GM18505 (cell line): ENCODE results near the gene WDR54.
"Not testable (repeated sequence)": the region's sequence is repeated elsewhere in the genome, so short reads cannot be mapped to it uniquely, and the experiment has no call there.

ENCODE experiments used
- ATAC-seq: cut with Tn5 transposase; IDR thresholded peaks from one replicate; pipeline ENCODE4 v1.9.1; 2021; ENCODE audit not compliant: unreplicated experiment
- POLR2A ChIP-seq: IDR thresholded peaks from 4 replicates; pipeline ENCODE4 v1.6.1; 2011; ENCODE audit warnings: borderline replicate concordance; ENCODE audit not compliant: insufficient read depth, insufficient read length; ENCODE audit errors: extremely low read depth

WDR54 gene

DNA sequence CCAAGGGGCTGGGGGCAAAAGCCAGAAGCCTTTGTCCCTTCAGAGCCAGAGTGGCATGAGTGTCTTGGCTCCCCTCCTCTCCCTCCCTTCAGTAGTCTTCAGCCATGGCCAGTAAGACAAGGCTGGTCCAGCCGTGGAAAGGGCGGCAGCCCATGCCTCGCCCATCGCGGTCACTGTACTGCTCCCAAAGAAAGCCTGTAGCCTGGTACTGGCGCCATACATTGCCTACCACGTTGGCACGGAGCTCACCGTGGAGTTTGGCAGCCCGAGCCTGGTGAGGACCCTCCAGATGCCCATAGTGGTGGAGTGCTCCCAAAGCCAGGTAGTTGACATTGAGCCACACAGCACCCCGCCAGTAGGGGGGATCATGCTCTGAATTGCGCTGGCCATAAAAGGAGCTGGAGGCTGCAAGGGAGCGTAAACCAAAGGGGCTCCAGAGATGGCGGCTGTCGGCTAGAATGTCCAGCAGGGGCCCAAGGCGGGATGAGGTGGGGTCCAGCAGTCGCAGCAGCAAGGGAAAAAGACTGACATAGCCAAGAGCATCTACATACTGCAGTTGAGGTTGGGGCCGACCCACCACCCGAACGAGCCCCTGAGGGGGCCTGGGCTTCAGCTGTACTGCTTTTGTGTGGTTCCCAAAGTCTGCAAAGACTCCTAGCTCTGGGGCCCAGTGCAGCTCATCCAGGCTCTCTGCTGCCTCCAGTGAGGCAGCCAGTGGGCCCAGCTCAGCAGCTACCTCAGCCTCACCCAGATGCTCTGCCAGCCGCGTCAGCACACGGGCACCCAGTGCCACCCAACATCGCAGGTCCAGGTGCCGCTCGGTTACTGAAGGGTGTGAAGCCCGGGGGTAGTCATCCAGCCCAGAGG, 39.9 kb downstream of the WDR54 start:
- ATAC-seq = no peak
- TF ChIP-seq POLR2A = no peak

DNA sequence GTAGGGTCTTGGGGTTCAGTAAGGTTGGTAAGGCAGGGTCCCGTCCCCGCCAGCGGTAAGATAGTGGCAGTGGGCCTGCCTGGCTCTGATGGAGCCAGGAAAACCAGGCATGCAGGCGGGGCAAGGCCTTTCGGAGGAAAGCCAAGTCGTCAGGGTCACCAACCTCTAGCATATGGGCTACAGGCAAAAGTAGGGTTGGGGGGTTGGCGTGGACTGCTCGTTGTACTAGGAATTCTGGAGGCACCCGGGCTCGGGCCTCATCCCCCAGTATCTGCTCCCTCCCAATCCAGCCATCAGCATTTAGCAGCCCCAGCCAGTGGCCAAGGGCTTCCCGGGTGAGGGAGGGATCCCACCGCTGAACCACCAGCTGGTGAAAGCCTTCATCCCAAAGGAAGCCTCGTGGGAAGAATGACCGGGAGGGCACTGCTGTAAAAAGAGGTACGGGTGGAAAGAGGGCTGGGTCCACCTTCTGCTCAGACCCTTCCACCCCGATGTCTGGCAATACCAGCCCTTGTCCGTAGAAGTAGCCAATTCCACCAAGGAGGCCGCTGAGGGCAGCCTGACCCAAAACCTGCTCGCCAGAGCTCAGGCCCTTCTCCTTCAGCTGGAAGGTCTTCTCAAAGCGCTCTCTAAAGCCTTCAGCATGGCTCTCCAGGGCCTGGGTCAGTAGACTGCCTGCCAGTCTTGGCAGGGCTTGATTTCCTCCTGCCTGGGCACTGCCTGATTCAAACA, 40.7 kb downstream of the WDR54 start:
- no peak for TF ChIP-seq POLR2A
- ATAC-seq = no peak

DNA sequence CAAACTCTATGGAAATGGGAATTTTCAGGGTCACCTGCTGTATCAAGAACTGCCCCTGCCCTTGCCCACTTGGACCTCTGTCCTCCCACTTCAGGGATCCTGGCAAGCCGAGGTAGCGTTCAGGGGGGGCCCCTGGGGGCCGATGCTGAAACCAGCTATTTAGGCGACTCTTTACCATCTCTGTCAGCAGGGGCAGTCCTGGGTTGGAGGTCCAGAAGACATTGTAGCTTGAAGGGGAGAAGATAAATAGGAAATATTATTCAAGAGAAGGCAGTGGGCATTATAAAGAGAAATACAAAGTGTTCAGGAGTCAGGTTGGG, 41.2 kb downstream of the WDR54 start:
- TF ChIP-seq POLR2A = no peak
- no peak for ATAC-seq

DNA sequence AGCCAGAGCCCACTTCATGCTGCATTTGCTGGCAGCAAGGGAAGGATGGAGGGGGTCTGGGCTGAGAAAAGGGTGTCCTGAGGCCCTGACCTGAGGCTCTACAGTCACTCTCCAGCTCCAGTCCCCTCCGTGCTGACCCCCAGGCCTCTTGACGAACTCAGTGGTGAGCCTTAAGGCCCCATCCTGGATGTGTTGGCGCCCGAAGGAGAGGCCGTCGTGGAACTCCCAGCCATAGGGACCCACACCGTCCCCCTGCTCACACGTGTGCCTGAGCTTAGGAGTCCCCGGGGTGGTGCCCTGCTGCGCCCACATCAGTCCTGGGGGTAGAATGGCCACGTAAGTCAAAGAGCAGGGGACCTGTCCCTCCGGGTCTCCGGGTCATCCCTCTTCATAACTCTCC, 42.9 kb downstream of the WDR54 start:
- no peak for TF ChIP-seq POLR2A
- no peak for ATAC-seq

DNA sequence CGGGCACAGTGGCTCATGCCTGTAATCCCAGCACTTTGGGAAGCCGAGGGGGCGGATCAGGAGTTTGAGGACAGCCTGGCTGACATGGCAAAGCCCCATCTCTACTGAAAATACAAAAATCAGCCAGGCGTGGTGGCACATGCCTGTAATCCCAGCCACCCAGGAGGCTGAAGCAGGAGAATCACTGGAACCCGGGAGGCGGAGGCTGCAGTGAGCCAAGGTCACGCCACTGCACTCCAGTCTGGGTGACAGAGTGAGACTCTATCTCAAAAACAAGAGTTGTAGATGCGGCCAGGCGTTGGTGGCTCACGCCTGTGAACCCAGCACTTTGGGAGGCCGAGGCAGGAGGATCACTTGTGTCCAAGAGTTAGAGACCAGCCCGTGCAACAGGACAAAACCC, 49.2 kb downstream of the WDR54 start:
- not testable (repeated sequence) for ATAC-seq

DNA sequence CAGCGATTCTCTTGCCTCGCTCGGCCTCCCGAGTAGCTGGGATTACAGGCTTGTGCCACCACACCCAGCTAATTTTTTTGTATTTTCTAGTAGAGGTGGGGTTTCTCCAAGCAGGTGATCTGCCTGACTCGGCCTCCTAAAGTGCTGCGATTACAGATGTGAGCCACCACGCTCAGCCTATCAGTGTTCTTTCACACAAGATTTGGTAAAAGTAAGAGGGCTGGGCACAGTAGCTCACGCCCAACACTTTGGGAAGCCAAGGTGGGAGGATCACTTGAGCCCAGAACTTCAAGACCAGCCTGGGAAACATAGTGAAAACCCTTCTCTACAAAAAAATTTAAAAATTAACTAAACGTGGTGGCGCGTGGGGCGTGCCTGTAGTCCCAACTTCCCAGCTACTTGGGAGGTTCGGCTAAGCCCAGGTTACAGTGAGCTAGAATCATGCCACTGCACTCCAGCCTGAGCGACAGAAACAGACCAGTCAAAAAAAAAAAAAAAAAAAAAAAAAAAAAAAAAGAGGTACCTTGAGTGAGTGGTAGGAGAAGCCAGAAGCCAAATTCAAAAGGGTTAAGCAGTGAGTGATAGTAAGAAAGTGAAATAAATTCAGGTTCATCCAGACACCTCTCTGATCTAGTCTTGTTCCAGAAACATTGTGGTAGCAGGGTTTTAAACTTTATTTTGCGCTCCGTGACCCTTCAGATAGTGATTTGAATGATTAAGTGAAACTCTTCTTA, 50.0 kb downstream of the WDR54 start:
- no peak for ATAC-seq
- no peak for TF ChIP-seq POLR2A

More for the DNA sequence above, 49.2 kb downstream of the WDR54 start:
- peak; percentile 18 for TF ChIP-seq POLR2A

DNA sequence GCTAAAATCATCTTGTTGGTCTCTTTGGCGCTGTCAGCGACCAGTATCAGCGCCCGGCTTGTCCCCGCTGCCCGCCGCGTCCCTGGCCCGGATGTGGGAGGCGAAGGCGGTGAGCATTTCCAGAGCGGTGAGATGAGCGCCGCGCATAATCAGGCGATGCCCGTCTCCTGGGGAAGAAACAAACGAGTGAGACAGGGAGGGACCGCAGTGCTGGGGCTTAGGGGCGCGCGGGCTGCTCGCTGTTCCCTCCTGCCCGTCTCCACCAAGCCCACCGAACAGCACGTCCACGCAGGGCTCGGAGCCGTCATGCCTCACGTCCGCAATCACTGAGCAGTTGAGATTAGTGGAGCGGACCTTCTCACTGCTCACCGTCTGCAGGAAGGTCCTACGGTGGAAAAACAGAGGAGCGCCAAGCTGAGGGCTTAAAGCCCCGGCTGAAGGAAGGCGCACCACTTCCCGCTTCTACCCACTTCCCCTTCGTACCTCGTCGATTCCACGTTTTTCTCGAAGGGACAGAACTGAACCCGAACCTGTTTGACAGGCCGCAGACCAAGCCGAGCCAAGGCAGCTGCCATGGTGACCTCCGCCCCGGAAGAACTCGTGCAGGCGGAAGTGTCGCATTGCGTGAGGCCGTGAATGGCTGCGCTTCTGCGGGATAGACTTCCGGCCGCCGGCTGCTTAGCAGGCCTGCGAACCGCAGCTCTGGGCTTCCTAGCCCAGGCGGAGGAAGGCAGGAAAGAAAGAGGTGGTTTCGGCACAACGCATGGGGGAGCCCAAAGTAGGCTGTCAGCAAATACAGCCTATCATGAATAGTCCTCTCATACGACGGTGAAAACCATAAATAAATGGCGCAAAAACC, 50.8 kb downstream of the WDR54 start, which contains the start of gene MRPL53:
Gene MRPL53, minus strand, starts transcription at position 595 of the 859 bp plus-strand sequence. Its CDS starts 20 bp downstream, at position 575.
- ATAC-seq = peak; percentile 84

DNA sequence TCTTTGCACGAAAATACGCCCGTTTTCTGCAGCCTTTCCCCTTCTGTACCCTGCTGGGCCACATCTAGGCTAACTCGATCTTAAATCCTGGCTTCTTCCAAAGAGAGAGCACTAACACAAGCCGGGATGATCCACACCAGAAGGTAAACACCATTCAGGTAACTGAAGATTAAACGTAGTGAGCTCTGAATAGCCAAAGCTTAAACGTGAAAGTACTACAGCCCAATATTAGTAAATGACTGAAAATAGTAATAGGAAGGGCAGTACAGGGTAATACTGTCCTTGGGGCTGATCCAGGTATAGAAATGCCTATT, 51.4 kb downstream of the WDR54 start:
- ATAC-seq = no peak
- TF ChIP-seq POLR2A = no peak

More for the DNA sequence above, 50.8 kb downstream of the WDR54 start, which contains the start of gene MRPL53:
- TF ChIP-seq POLR2A = peak; percentile 94

DNA sequence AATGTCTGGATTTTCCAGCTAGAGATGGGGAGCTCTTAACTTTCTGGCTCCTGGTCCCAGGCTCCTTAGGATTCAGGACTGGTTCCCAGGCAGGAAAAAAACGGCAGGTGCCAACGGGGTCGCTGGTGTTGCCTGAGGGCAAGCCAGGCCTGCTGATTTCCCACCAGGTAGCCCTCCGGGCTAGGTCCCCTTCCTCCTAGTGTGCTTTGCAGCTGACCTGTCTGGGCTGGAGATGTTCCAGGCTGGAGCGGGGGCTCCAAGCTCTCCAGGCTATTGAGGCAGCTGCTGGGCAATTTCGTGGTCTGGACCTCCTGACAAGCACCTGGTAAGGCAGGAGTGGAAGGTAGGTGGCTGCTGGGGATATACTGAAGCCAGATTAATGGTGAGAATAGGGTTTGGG, 53.0 kb downstream of the WDR54 start:
- no peak for ATAC-seq
- TF ChIP-seq POLR2A = no peak

DNA sequence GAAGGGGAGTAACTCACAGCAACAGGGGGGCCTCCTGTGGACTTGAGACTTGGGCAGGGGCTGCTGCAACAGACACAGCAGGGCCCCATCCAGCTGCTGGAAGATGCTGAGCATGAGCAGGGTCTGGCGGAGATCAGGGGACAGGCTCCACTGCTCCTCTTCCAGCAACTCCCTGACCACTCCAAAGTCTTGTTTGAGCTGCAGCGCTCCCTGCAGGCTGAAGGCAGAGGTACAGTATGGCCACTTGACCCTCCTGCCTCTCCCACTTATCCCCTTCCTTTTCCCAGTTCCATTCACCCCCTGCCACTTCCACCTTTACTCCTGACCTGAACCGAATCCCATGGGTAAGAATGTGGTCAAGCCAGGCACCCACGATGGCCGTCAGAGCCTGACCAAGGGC, 53.4 kb downstream of the WDR54 start:
- TF ChIP-seq POLR2A = no peak
- no peak for ATAC-seq
